Ureter (tissue), 1 donor: Measurements from ENCODE around the gene FADS3. TPM values are rescaled to one million over a fixed set of nuclear protein-coding genes. Genes with fewer than 3 reads are reported as not detected.

Experiments
- DNase-seq: peaks from one replicate; pipeline ENCODE4 v3.0.0-alpha.2; 2020; ENCODE audit warnings: low spot score
- total RNA-seq: library from RNA; stranded (reverse); gene quantifications from one replicate; pipeline ENCODE4 v1.2.4, GENCODE V29; 2023
- donor health status: DM: yes; HTN: yes; CAD: no.

Gene FADS3
- total RNA-seq, 1 donor from 2014 or later = 31.1 TPM

DNA sequence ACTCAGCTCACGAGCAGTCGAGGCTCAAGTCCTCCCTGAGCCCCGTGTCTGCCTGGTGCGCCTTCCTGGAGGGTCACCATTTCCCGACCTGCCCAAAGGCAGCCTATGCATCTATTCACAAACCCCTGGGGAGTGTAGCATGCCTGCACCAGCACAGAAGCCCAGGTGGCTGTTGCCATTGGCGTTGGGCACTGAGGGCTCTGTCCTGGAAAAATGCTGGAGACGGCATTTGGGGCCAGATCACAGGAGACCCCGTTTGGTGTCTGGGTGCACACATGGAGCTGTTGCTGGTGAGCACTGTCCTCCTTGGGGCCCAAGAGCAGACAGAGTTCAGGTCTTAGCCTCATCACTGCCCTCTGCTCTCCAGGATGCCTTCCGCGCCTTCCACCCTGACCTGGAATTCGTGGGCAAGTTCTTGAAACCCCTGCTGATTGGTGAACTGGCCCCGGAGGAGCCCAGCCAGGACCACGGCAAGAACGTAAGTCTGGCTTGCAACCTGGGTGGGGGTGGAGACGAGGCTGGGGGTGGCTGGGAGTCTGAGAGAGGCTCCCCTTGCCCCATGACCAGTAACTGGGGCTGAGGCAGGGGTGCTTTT, 53.8 kb downstream of the FADS3 start:
- DNase-seq = no peak

- no peak for DNase-seq
Observed at GRCh38 chr11:61836193-61836592, 55.2 kb downstream of the FADS3 start.

DNA sequence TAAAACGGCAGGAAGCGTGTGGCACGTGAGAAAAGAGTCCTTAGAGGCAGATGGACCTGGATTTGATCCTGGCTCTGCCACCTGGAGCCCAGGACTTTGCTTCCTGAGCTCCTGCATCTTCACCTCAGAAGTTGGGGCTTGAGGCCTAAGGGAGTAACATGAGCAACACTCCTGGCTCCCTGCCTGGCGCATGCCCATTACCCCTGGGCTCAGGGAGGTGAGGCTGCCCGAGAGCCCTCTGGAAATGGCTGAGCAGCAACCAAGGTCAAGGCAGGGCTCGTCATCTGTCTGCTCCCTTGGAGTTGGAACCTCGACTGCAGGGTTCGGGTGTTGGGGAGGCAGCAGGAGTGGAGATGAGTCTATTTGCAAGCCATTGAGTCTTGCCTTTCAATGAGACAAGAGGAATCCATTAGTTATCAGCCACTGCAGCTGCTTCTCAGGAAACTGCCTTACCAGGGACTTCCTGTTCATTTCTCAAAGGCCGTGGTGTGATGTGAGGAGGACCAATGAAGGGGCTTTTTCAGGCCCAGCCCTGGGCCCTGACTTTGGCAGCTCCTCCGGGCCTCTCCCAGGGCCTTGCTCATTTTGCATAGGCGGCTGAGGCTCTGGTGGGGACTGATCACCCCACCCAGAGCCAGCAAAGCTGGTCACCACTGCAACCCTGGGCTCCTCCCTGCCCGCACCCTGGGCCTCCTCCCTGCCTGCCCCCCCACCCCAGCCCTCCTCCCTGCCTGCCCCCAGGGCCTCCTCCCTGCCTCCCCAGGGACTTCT, 56.9 kb downstream of the FADS3 start:
- DNase-seq = peak; percentile 67

GRCh38 chr11:61833926-61834277, 57.4 kb downstream of the FADS3 start:
- DNase-seq = no peak

GRCh38 chr11:61833471-61833870, 57.9 kb downstream of the FADS3 start:
- DNase-seq = no peak

DNA sequence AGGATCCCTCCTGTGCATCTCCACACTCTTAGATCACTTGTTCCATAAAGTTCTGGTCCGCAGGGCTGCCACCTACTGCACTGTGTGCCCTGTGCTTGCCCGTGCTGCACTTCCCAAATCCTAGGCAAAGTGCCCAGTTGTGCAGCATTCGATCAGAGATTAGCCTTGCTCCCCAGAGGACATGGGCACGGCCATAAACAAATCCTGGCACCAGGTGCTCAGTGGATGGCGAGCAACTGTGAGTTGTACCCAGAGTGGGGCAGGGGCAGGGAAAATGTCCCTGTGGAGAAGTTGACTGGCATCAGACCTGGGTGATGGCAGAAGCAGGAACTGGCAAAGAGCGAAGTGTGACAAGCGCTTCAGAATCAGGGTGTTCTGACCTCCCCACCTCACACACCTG, 58.6 kb downstream of the FADS3 start:
- no peak for DNase-seq

- DNase-seq = no peak
Observed at GRCh38 chr11:61832207-61832606, 59.1 kb downstream of the FADS3 start.

DNA sequence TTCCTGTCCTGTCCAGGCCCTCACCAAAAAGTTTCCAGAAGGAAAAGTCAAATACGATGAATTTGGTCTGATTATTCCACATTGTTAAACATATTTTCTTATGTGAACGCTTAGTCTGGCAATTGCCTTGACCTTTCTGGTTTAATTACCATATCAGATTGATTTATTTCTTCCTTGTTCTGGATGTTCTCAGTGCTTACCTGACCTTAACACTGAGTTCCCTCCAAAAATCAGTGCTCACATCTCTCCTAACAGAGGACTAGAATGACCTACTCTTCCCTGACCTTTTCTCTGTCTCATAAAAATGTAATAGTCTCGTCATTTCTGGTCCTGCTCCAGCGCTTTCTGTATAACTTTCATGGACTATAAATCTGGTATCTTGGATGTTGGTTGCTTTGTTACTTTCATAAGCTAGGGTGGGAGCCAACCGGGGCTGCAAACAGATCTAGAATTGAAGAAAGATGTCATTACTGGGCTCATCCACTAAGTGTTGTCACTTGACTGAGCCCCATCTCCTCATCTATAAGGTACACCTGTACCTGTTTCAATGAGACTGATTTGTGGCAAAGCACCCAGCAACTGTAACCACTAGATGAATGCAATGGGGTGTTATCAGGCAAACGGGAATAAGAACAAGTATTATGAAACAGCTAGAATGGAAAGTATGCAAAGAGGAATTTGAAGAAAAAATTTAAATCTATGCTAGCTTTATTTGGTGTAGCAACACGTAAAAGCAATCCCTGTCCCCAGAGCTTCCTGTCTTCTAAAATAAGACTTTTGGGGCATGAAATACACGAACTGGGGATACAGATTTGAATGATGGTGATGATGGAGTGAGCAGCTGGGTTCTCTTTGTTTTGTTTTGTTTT, 60.9 kb downstream of the FADS3 start:
- peak; percentile 63 for DNase-seq

GRCh38 chr11:61829806-61830205, 61.5 kb downstream of the FADS3 start:
- DNase-seq = no peak

GRCh38 chr11:61828629-61829407, 62.5 kb downstream of the FADS3 start:
- no peak for DNase-seq

DNA sequence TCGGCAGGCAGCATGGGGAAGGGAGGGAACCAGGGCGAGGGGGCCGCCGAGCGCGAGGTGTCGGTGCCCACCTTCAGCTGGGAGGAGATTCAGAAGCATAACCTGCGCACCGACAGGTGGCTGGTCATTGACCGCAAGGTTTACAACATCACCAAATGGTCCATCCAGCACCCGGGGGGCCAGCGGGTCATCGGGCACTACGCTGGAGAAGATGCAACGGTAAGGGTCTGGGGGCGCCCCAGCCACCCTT, 63.0 kb downstream of the FADS3 start:
- no peak for DNase-seq

DNA sequence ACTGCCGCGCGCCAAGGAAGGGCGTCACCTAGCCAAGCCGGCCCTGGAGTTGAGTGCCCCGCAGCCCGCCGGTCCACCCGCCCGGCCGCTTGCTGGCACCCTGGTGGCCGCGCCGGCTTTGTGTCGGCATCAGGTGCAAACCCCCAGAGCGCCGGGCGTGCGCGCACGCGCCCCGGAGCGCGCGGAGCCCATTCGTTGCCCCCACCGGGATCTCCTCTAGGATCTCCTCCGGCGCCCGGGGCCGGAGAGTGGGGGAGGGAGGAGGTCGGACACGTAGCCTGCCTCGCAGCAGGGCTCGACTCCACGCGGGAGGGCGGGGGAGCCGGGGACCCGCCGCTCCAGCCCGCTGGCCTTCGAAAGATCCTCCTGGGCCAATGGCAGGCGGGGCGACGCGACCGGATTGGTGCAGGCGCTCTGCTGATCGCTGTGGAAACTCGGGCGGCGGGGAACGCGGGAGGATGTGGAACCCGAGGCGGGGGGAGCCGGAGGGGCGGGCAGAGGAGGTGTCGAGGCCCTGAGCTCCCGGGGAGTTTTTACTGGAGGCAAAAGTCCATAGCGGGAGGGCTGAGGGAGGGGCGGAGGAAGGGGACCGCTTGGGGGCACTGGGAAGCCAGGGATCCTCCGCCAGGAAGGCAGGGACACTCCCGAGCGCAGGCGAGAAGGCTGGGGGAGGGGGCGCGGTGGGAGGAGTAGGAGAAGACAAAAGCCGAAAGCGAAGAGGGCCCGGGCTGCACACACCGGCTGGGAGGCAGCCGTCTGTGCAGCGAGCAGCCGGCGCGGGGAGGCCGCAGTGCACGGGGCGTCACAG, 63.6 kb downstream of the FADS3 start, which contains the start of gene FADS2:
Gene FADS2 (plus strand): TSS at position 730 of the 808 bp plus-strand sequence. CDS start 91 bp downstream, outside the sequence.
- peak; percentile 95 for DNase-seq

DNA sequence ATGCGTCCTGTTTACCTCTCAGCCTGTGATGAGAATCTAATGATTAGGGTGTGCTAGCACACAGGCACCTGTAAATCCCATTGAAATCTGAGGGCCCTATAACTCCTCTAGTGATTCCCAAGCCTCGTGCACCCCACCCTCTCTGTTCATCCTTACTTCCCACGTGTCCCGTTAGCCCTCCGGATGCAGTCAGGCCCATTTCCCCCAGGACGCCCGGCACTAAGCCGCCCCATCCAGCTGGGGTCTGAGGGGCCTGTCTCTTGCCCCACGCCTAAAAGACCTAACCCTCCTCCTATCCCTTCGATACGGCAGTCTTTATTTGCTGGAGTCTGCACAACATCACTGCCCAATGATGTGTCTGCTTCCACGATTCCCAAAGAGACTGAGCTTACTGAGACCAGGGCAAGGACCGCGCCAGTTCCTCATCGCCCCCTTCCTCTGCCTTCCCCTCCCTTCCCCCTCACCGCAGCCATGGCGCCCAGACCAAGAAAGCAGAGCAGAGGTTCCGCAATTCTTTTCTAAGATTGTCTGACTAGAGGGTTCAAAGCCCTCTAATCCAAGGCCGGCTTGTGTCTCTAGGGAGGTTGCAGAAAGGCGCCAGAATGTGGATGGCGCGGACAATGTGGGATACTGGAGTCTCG, 64.3 kb downstream of the FADS3 start:
- DNase-seq = peak; percentile 55

Other genes with a start within 250 kb of the FADS3 start
- 2.7 TPM for gene DAGLA, start 211.2 kb downstream of the FADS3 start, total RNA-seq
- gene MYRF, start 138.9 kb downstream of the FADS3 start, total RNA-seq = 4.7 TPM
- gene TMEM258, start 98.9 kb downstream of the FADS3 start, total RNA-seq = 98.7 TPM
- gene FEN1, start 98.6 kb downstream of the FADS3 start, total RNA-seq = 10.4 TPM
- 40.7 TPM for gene FADS1, start 74.5 kb downstream of the FADS3 start, total RNA-seq
- gene FADS2, start 63.2 kb downstream of the FADS3 start, total RNA-seq = 118 TPM
- gene RAB3IL1, start 26.0 kb upstream of the FADS3 start, total RNA-seq = 14.9 TPM
- gene BEST1, start 58.8 kb upstream of the FADS3 start, total RNA-seq = 9.4 TPM
- 2,368 TPM for gene FTH1, start 76.1 kb upstream of the FADS3 start, total RNA-seq
- 14.4 TPM for gene INCENP, start 232.5 kb upstream of the FADS3 start, total RNA-seq